Activated CD8-positive, alpha-beta memory T cell treated with anti-CD3 and anti-CD28 coated beads for 4 hours (primary cell): ENCODE data around the gene C2orf68.
A peak's percentile ranks its signal among the peaks of the same experiment; 100 is the strongest.
"Not testable (repeated sequence)": the region's sequence is repeated elsewhere in the genome, so short reads cannot be mapped to it uniquely, and the experiment has no call there.

ENCODE experiments used
- DNase-seq, 2 donors: peaks; one replicate each; pipeline ENCODE4 v3.0.0-alpha.2; 2020; ENCODE audit warnings: low read depth in 2 of 2

C2orf68 gene, protein sequence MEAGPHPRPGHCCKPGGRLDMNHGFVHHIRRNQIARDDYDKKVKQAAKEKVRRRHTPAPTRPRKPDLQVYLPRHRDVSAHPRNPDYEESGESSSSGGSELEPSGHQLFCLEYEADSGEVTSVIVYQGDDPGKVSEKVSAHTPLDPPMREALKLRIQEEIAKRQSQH

DNA sequence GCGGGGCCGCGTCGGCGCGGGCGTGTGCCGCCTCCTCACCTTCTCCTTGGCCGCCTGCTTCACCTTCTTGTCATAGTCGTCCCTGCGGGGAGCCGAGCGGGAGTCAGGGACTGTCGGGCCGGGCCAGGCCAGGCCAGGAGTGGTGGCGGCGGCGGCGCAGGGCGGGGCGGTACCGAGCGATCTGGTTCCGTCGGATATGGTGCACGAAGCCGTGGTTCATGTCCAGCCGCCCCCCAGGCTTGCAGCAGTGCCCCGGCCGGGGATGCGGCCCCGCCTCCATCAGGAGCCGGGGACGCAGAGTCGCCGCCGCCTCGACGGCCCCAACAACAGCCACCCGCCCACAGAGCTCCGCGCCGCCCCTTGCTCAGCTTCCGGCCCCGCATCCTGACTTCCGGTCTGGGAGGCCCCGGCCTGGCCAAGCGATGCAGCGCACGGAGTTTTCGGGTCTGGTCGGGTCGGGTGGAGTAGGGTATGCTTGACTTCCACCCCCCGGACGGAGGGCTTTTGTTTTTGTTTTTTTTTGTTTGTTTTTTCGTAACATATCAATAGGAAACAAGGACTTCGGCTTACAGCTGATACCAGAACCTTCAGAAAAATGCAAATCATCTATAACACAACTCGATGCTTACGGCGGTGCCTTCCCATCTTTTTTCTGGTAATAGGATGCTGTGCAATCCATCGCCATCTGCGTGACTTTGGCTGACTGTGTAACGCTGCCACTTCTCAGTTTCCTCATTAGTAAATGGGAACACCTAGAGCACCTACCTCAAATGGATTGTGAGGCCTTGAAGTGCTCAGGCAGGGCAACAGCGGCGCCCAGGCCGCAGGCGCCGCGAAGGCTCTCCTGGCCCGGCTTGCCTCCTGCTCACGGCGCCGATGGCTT, at the start of gene C2orf68:
Gene C2orf68 (minus strand): TSS at position 362 of the 883 bp plus-strand sequence. CDS start 82 bp downstream, at position 280.
- peak; percentile 69 for DNase-seq

DNA sequence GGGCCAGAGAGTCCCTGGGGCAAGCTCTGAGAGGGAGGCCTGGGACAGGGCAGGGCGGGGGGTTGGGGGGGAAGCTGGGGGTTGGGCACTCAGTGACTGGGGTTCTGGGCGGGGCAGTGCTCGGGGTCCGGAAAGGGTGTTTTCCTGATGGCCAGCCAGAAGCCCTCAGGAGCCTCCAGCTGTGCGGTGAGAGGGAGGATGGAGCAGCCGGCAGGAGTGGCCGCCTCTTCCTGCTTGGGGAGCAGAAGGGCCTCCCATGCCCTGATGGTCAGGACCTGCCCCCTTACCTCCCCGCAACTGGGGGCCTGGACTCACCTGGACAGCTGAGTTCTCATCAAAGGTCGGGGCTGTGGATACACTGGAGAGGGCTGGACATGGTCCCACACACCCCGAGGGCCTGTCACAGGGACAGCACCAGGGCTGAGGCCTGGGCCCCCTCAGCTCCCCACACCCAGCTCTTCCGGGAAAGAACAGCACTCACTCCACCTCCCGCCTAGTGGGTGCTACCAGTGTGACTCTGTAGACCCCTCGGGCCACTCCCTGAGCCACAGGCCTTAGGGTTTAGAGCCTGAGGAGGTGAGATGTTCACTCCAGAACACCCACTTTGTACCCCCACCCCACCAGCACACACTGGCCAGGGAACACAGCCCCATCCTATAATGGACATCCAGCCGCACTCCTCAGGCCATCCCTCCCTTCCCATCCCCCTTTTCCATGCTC, 49.4 kb upstream of the C2orf68 start:
- no peak for DNase-seq

- no peak for DNase-seq
These were observed 48.9 kb upstream of the C2orf68 start for GRCh38 chr2:85660725-85661124.

DNA sequence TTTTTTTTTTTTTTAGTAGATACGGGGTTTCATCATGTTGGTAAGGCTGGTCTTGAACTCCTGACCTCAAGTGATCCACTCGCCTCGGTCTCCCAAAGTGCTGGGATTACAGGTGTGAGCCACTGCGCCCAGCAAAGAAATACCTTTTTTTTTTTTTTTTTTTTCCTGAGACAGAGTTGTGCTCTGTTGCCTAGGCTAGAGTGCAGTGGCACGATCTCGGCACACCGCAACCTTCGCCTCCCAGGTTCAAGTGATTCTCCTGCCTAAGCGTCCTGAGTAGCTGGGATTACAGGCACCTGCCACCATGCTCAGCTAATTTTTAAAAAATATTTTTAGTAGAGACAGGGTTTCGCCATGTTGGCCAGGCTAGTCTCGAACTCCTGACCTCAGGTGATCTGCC, 48.4 kb upstream of the C2orf68 start:
- not testable (repeated sequence) for DNase-seq

GRCh38 chr2:85659324-85659981, 47.6 kb upstream of the C2orf68 start:
- no peak for DNase-seq

GRCh38 chr2:85657399-85657798, 45.5 kb upstream of the C2orf68 start:
- not testable (repeated sequence) for DNase-seq

- no peak for DNase-seq
These were observed 44.6 kb upstream of the C2orf68 start for GRCh38 chr2:85656468-85656867.

DNA sequence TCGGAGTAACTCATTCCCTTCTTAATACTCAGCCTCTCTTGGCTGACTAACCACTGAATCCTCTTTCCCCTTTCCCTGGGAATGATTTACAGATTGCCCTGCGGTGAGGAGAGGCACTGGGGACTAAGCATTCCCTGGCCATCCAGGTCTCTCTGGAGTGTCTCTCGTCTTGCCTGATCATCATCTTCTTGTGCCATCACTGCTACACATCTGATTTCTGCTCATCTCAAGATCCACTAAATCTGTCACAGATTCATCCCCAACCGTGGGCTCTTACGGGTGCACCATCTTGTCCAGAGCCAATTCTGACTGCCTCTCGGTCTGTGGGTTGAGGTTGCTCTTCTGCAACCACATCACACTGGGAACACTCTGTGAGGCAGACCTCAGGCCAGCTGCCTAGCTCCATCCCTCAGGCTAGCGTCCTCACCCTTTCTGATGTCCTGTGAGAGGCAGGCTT, 44.1 kb upstream of the C2orf68 start:
- DNase-seq: no peak

DNA sequence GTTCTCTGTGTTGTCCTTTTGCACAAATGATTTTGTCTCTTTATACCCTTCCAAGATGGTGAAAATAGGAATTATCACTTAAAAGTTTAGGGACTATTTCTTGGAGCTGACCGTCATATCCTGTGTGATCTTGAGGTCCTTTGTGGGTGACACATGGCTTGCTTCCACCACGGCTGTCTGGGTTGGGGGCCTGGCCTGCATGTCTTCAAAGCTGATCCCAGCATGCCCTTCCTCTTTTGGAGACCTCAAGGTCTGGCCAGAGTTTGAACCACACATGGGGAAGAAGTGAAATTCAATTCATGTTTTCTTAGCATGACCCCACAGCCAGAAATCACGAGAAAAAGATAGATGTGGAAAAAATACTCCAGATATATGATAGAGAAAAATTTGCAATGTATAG, 42.1 kb upstream of the C2orf68 start:
- DNase-seq: no peak

- no peak for DNase-seq
These were observed 40.2 kb upstream of the C2orf68 start for GRCh38 chr2:85652056-85652455.

GRCh38 chr2:85651097-85651496, 39.2 kb upstream of the C2orf68 start:
- no peak for DNase-seq

GRCh38 chr2:85650456-85650855, 38.6 kb upstream of the C2orf68 start:
- no peak for DNase-seq

GRCh38 chr2:85649201-85650190, 37.6 kb upstream of the C2orf68 start:
- no peak for DNase-seq

DNA sequence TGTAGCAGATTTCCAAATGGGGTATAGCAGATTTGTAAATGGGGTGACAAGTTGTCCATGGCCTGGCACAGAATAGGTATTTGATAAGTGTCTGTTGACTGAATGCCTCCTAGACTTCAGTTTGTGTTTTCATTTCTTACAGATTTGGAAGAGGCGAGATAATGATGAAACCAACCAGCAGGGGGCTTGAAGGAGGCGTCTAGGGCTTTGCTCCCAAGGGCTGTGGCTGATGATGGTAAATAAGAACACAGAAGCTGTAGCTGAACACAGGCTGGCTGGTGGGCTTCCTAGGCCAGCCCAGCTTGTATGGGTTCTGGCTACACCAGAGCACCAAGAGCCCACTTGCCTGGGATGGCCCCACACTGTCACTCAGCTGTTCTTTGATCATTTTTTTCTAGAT, 36.8 kb upstream of the C2orf68 start:
- no peak for DNase-seq

DNA sequence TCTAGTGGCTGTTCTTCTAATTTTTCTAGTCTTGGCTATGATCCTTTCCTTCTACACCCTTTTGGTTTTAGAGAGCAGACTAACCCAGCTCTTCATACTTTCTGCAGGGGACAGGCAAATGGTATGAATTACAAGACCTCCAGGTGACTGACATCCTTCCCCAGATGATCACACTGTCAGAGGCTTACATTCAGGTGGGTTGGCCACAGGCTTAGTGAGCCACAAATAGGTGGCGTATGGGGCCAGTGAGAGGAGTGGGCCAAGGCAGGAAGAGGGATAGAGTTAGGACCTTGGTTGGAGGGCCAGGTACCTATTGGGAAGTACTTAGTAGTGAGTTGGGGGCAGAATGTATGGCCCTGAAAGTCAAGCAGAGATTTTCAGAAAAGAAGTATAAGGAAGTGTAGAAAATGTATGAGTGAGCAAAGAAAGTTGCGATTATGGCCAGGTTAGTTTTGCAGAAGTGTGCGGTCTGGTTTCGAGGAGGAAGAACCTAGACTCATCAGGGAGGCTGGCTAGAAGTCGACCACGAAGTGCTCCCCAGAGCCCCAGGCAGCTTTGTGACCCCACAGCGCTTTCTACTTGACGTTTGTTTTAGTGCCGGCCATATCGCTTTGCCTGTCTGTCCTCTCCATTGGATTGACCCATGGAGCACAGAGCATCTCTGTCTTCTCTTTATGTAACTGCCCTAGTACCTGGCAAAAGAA, 36.1 kb upstream of the C2orf68 start:
- no peak for DNase-seq

- no peak for DNase-seq
These were observed 34.3 kb upstream of the C2orf68 start for GRCh38 chr2:85646166-85646565.

- no peak for DNase-seq
These were observed 33.0 kb upstream of the C2orf68 start for GRCh38 chr2:85644909-85645308.

GRCh38 chr2:85642725-85643124, 30.9 kb upstream of the C2orf68 start:
- no peak for DNase-seq

DNA sequence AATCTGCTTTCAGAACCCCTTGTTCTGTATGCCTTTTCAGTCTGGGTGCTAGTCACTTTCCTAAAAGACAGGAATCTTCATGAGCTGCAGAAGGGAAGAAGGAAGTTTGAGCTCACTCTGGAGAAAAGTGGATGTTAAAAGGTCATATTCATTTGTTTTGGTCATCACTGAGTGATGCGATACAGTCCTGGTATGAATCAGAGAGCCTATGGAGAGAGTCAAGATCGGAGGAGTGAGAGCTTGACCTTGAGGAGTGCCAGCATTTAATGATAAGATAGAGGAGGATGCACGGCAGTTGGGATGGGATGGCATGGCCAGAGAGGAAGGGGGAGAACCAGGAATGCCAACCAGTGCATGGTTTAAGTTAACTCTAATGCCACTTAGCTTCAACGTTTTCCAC, 23.8 kb upstream of the C2orf68 start:
- DNase-seq: no peak

DNA sequence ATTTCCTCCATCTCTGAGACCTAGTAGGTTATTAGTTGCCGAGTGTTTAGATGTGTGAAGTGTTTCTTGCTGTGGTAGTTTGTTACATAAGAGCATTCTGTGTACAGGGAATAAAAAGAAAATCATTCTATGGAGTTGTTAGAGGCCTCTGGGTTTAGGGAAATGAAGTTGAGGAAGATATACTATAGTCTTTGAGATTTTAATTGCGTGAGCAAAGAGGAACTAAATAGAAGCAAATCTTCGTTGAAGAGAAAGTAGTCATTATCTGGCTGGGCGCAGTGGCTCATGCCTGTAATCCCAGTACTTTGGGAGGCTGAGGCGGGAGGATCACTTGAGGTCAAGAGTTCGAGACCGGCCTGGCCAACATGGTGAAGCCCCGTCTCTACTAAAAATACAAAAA, 23.1 kb upstream of the C2orf68 start:
- DNase-seq: no peak
